ENCODE data around the gene GABRG3. TPM values are rescaled to one million over a fixed set of nuclear protein-coding genes. Genes with fewer than 3 reads are reported as not detected.

GABRG3 gene
- total RNA-seq, 1 experiment from 2014 or later, result 3.4 TPM

- no peak for DNase-seq (ENCODE audit: low spot score)
- in situ Hi-C loops (cut with HindIII; ENCODE audit: low sequenced_read_pairs), result no loop called here
Observed at GRCh38 chr15:27464941-27465612, 494.1 kb downstream of the GABRG3 start.

- DNase-seq (ENCODE audit: low spot score), result no peak
- in situ Hi-C loops (cut with HindIII; ENCODE audit: low sequenced_read_pairs), result no loop called here
Observed at GRCh38 chr15:27466758-27467157, 495.8 kb downstream of the GABRG3 start.

- in situ Hi-C loops (cut with HindIII; ENCODE audit: low sequenced_read_pairs), result no loop called here
- DNase-seq (ENCODE audit: low spot score), result no peak
Observed at GRCh38 chr15:27468151-27468591, 497.2 kb downstream of the GABRG3 start.

GRCh38 chr15:27473845-27474244 is 502.9 kb downstream of the GABRG3 start:
- DNase-seq (ENCODE audit: low spot score), result no peak
- in situ Hi-C loops (cut with HindIII; ENCODE audit: low sequenced_read_pairs), result no loop called here

GRCh38 chr15:27475395-27475794 is 504.4 kb downstream of the GABRG3 start:
- no peak for DNase-seq (ENCODE audit: low spot score)

GRCh38 chr15:27479296-27480140 is 508.5 kb downstream of the GABRG3 start:
- in situ Hi-C loops (cut with HindIII; ENCODE audit: low sequenced_read_pairs), result no loop called here
- DNase-seq (ENCODE audit: low spot score), result peak; percentile 69

More at GRCh38 chr15:27475395-27475794, 504.4 kb downstream of the GABRG3 start:
- in situ Hi-C loops (cut with HindIII; ENCODE audit: low sequenced_read_pairs), result no loop called here

GRCh38 chr15:27480141-27480530 is 509.2 kb downstream of the GABRG3 start:
- DNase-seq (ENCODE audit: low spot score), result no peak
- in situ Hi-C loops (cut with HindIII; ENCODE audit: low sequenced_read_pairs), result no loop called here

- in situ Hi-C loops (cut with HindIII; ENCODE audit: low sequenced_read_pairs), result no loop called here
- DNase-seq (ENCODE audit: low spot score), result no peak
Observed at GRCh38 chr15:27480642-27481041, 509.7 kb downstream of the GABRG3 start.

- no peak for DNase-seq (ENCODE audit: low spot score)
- in situ Hi-C loops (cut with HindIII; ENCODE audit: low sequenced_read_pairs), result no loop called here
Observed at GRCh38 chr15:27481768-27482167, 510.8 kb downstream of the GABRG3 start.

GRCh38 chr15:27482287-27482686 is 511.3 kb downstream of the GABRG3 start:
- DNase-seq (ENCODE audit: low spot score), result no peak
- in situ Hi-C loops (cut with HindIII; ENCODE audit: low sequenced_read_pairs), result no loop called here

GRCh38 chr15:27483124-27483523 is 512.1 kb downstream of the GABRG3 start:
- in situ Hi-C loops (cut with HindIII; ENCODE audit: low sequenced_read_pairs), result no loop called here
- DNase-seq (ENCODE audit: low spot score), result no peak

GRCh38 chr15:27485265-27485664 is 514.3 kb downstream of the GABRG3 start:
- in situ Hi-C loops (cut with HindIII; ENCODE audit: low sequenced_read_pairs), result no loop called here
- DNase-seq (ENCODE audit: low spot score), result no peak

- in situ Hi-C loops (cut with HindIII; ENCODE audit: low sequenced_read_pairs), result no loop called here
Observed at GRCh38 chr15:27486051-27486450, 515.1 kb downstream of the GABRG3 start.

GRCh38 chr15:27486683-27487647 is 516.0 kb downstream of the GABRG3 start:
- DNase-seq (ENCODE audit: low spot score), result no peak
- in situ Hi-C loops (cut with HindIII; ENCODE audit: low sequenced_read_pairs), result no loop called here

More at GRCh38 chr15:27486051-27486450, 515.1 kb downstream of the GABRG3 start:
- DNase-seq (ENCODE audit: low spot score), result no peak

GRCh38 chr15:27487846-27488245 is 516.9 kb downstream of the GABRG3 start:
- in situ Hi-C loops (cut with HindIII; ENCODE audit: low sequenced_read_pairs), result no loop called here
- no peak for DNase-seq (ENCODE audit: low spot score)

- no peak for DNase-seq (ENCODE audit: low spot score)
- in situ Hi-C loops (cut with HindIII; ENCODE audit: low sequenced_read_pairs), result no loop called here
Observed at GRCh38 chr15:27490867-27491595, 520.0 kb downstream of the GABRG3 start.

- in situ Hi-C loops (cut with HindIII; ENCODE audit: low sequenced_read_pairs), result no loop called here
- DNase-seq (ENCODE audit: low spot score), result peak; percentile 8
Observed at GRCh38 chr15:27491666-27492621, 521.0 kb downstream of the GABRG3 start.
